Colonic mucosa (tissue), 4 donors: ENCODE measurements around the gene CRELD2. TPM values are rescaled to one million over a fixed set of nuclear protein-coding genes. Genes with fewer than 3 reads are reported as not detected.

ENCODE experiments used
- DNase-seq: peaks from one replicate; pipeline ENCODE4 v3.0.0-alpha.2; 2020
- H3K27ac ChIP-seq: fragments of 200-600 bp; one replicate; pipeline ENCODE4 v1.8.0; 2021
- H3K27me3 ChIP-seq: fragments of 200-600 bp; one replicate; pipeline ENCODE4 v1.8.0; 2021
- H3K36me3 ChIP-seq: fragments of 200-600 bp; one replicate; pipeline ENCODE4 v1.8.0; 2021
- H3K4me1 ChIP-seq: fragments of 200-600 bp; one replicate; pipeline ENCODE4 v1.8.0; 2021; ENCODE audit warnings: mild to moderate bottlenecking
- H3K4me3 ChIP-seq: fragments of 200-600 bp; one replicate; pipeline ENCODE4 v1.8.0; 2021
- H3K9ac ChIP-seq, 2 donors: one replicate each; pipeline ENCODE4 v1.7.0; 2013; ENCODE audit warnings: control low read depth in 2 of 2, low read depth in 2 of 2, low read length in 2 of 2
- H3K9me3 ChIP-seq: fragments of 200-600 bp; one replicate; pipeline ENCODE4 v1.8.0; 2021
- intact Hi-C: fragments of 100-400 bp; cut with DNase I; formaldehyde crosslinking; loops from one replicate; pipeline ENCODE4 v1.14.1; 2022
- total RNA-seq, 2 donors: library from RNA; stranded (reverse); fragmentation: NEBNext Ultra II Directional in 1 of 2; extraction: Animal tissue kit (Norgen Biotek cat#: 25700) in 1 of 2; gene quantifications; one replicate each; pipeline ENCODE4 v1.2.1, GENCODE V29; 2021
- TF ChIP-seq, protein P1 (sequence below): fragments of 200-600 bp; IDR thresholded peaks from one replicate; pipeline ENCODE4 v1.8.0; 2022; ENCODE audit warnings: antibody characterized with exemption, mild to moderate bottlenecking
- donor health status: healthy.
- donor health status: DM: no; HTN: no; CAD: no.
- donor health status: DM: no; HTN: no; CAD: no.

CRELD2 gene
- total RNA-seq, 2 donors from 2014 or later = 43.6 to 133 TPM

DNA sequence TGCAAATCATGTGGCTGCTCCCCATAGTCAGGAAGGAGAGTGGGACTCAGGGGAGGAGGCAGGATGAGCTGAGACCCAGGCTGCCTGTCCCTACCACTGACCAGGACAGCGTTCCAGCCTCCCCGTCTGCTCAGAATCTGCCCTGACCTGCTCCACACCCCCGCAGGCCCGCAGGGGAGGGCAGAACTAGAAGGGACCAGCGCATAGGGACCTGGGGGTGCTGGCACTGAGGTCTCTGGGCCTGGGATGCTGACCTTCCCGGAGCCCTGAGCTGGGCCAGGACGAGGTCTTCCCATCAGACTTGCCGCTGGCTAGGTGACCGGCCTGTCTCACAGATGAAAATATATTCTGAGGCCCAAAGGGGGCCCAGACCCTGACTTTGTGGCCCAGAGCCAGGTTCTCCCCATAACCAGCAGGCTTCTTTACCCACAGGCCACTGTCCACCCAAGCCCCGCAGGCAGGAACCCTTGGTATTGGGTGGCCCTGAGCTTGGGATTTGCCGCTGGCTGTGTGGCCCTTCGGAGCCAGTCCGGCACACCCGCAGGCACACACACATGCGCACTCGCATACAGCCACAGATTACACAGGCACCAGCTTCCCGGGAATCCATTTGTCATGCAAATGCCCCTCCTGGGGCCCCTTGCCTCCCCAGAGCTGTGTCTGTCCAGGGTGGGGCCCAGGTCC is 28.3 kb downstream of the CRELD2 start:
- Histone ChIP-seq H3K27ac (peak overlapping the region; percentile 99), H3K27me3 (no peaks in the 10 kb centered on the region), H3K9ac (peak overlapping the region; percentile 93 to 95), H3K9me3 (no peaks in the 10 kb centered on the region), H3K4me3 (no peak overlapping the region), H3K36me3 (no peaks in the 10 kb centered on the region), H3K4me1 (peaks cover 10% of the 10 kb centered on the region)
- intact Hi-C loops = no loop called here
- peak; percentile 75 for DNase-seq
- TF ChIP-seq, protein P1, sequence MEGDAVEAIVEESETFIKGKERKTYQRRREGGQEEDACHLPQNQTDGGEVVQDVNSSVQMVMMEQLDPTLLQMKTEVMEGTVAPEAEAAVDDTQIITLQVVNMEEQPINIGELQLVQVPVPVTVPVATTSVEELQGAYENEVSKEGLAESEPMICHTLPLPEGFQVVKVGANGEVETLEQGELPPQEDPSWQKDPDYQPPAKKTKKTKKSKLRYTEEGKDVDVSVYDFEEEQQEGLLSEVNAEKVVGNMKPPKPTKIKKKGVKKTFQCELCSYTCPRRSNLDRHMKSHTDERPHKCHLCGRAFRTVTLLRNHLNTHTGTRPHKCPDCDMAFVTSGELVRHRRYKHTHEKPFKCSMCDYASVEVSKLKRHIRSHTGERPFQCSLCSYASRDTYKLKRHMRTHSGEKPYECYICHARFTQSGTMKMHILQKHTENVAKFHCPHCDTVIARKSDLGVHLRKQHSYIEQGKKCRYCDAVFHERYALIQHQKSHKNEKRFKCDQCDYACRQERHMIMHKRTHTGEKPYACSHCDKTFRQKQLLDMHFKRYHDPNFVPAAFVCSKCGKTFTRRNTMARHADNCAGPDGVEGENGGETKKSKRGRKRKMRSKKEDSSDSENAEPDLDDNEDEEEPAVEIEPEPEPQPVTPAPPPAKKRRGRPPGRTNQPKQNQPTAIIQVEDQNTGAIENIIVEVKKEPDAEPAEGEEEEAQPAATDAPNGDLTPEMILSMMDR = no peak

DNA sequence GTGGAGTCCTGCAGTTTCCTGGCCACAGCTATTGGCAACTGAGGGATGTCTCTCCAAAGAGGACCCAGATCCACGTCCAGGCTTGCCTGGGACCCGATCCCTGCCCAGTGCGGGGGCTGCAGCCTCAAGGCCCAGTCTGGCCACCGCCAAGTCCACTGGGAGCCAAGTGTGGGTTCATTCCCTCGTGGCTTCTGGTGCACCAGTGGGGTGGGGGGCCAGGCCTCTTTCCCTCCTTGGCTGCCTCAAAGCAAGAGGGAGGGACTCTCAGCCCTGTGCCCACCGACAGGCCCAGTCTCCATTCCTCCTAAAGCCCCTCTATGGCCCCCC is 28.8 kb downstream of the CRELD2 start:
- Histone ChIP-seq H3K27ac (peak overlapping the region; percentile 99), H3K4me3 (peak overlapping the region; percentile 43), H3K9me3 (no peaks in the 10 kb centered on the region), H3K4me1 (peaks cover 16% of the 10 kb centered on the region), H3K9ac (peak overlapping the region; percentile 93 to 95), H3K27me3 (no peaks in the 10 kb centered on the region), H3K36me3 (no peaks in the 10 kb centered on the region)
- intact Hi-C loops = no loop called here
- TF ChIP-seq, protein P1 = no peak
- no peak for DNase-seq

DNA sequence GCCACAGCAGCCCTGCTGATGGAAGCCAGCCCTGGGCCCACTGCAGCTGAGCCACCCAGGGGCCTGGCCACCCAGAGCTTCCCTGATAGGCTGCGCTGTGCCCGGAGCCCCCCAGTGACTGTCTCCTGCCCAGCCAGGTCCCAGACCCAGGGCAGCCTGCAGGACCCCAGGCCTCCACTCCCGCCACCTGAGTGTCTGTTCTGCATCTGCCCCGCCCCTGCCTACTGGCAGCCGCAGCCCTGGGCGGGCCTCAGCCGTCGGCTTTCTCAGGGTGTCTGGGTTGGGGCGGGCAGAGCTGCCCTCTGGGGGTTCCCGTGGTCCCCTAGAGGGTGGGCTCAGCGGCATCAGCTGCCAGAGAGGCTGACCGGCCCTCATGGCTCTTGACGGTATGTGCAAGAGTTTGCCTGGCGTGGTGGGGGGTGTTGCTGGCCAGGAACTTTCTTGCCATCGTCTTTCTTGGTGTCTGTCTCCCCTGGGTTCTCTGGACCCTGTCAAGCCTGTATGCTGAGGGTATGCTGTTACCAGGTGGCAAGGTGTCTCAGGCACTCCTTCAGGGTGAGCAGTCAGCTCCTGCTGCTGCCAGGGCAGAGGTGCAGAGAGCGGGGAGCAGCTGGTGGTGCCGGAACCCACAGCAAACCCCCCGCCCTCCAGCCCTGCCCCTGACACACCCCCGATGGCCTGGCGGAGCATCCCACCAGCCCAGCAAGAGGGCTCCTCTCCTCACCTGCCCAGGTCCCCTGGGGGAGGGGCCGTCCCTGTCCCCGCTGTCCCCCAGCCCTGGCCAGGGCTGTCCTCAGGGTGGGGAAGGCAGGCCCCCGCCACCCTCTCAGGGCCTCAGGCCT is 29.9 kb downstream of the CRELD2 start:
- DNase-seq = peak; percentile 80
- Histone ChIP-seq H3K36me3 (no peaks in the 10 kb centered on the region), H3K27ac (peak overlapping the region; percentile 99), H3K9me3 (no peaks in the 10 kb centered on the region), H3K9ac (peak overlapping the region; percentile 93 to 95), H3K27me3 (no peaks in the 10 kb centered on the region), H3K4me1 (peaks cover 24% of the 10 kb centered on the region), H3K4me3 (peak overlapping the region; percentile 43)
- TF ChIP-seq, protein P1 = no peak
- intact Hi-C loops = no loop called here

DNA sequence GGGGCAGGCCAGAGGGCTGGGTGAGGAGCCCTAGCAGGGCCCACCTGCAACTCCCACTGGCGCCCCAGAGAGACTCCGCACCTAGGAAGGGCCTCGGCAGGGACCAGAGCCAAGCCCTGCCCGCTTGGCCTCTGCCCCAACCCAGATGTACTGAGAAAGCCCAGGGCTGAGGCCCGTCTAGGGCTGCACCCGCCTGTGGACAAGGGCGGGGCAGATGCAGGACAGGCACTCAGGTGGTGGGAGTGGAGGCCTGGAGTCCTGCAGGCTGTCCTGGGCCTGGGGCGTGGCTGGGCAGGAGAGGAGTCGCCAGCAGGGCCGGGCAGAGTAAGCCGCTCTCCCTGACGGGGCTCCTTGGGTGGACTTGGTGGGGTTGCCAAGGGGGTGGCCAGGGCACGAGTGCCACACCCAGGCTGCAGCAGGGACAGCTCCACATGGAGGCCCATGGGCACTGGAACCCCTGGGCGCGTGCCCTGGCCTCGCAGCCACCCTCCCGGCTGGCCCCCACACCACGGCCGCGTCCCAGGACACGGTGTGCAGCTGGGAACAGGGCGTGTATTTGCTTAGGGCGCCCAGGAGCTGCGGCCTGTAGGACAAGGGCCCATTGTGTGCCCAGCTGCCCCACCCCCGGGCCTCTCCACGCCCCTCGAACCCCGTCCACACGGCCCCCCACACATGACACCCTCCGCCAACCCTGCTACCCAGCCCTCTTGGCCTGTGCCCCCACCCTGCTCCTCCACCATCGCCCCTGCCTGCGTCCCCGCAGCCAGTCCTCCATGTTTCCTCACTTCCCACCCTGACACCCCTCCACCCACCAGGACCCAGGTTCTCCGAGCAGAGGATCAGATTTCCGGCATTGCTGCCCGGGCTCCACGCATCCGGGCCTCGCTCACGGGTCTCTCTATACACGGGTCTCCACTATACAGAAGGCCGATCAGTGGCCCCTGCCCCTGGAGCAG is 30.8 kb downstream of the CRELD2 start:
- Histone ChIP-seq H3K9ac (peak overlapping the region; percentile 93 to 95), H3K27ac (peak overlapping the region; percentile 99), H3K9me3 (no peaks in the 10 kb centered on the region), H3K4me3 (peak overlapping the region; percentile 43), H3K36me3 (no peaks in the 10 kb centered on the region), H3K27me3 (no peaks in the 10 kb centered on the region), H3K4me1 (peaks cover 24% of the 10 kb centered on the region)
- DNase-seq = peak; percentile 90
- TF ChIP-seq, protein P1 = no peak
- intact Hi-C loops = no loop called here

DNA sequence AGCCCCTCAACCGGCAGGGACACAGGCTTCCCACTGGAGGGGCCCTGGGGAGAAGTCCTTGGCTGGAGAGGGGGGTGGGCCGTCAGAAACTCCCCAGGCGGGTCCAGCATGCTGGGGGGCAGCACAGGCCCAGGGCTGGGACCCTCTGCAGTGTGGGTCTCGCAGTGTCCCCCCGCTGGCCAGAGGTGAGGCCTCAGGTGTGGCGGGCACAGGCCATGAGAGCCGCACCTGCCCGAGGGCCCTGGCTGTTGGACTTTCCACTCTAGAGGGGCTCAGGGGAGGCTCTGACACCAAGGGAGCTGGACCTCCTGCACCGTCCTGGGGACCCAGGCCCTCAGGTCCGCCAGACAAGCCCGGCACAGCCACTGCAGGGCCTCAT is 31.5 kb downstream of the CRELD2 start:
- TF ChIP-seq, protein P1 = no peak
- Histone ChIP-seq H3K4me1 (peaks cover 24% of the 10 kb centered on the region), H3K27me3 (no peaks in the 10 kb centered on the region), H3K36me3 (no peaks in the 10 kb centered on the region), H3K4me3 (no peak overlapping the region), H3K9me3 (no peaks in the 10 kb centered on the region), H3K27ac (peak overlapping the region; percentile 99), H3K9ac (peak overlapping the region; percentile 75 to 93)
- DNase-seq = no peak
- intact Hi-C loops = no loop called here
